NCI-H1417 (cell line): ENCODE measurements around the gene WNT5A.

Experiments
- DNase-seq, 3 experiments: peaks; one replicate each; lab custom pipeline; 2025; lab: John Stamatoyannopoulos, UW

WNT5A gene

GRCh38 chr3:55481744-55482495 lies 5.2 kb downstream of the WNT5A start:
- DNase-seq = no peak

GRCh38 chr3:55480911-55481743 lies 6.0 kb downstream of the WNT5A start:
- peak in 1 of 3 experiments; percentile 13 for DNase-seq

- DNase-seq = no peak
Measured at GRCh38 chr3:55477306-55478303, 9.5 kb downstream of the WNT5A start.

GRCh38 chr3:55476515-55476914 lies 10.6 kb downstream of the WNT5A start:
- no peak for DNase-seq

GRCh38 chr3:55474213-55474632 lies 12.9 kb downstream of the WNT5A start:
- no peak for DNase-seq

- no peak for DNase-seq
Measured at GRCh38 chr3:55473788-55474187, 13.3 kb downstream of the WNT5A start.

- DNase-seq = no peak
Measured at GRCh38 chr3:55471522-55472280, 15.4 kb downstream of the WNT5A start.

GRCh38 chr3:55471084-55471483 lies 16.0 kb downstream of the WNT5A start:
- DNase-seq = no peak

GRCh38 chr3:55469957-55470526 lies 17.1 kb downstream of the WNT5A start:
- DNase-seq = no peak

GRCh38 chr3:55468251-55468650 lies 18.9 kb downstream of the WNT5A start:
- DNase-seq = no peak

GRCh38 chr3:55467099-55467498 lies 20.0 kb downstream of the WNT5A start:
- no peak for DNase-seq

- DNase-seq = no peak
Measured at GRCh38 chr3:55466526-55466925, 20.6 kb downstream of the WNT5A start.

GRCh38 chr3:55461896-55462295 lies 25.2 kb downstream of the WNT5A start:
- no peak for DNase-seq

- no peak for DNase-seq
Measured at GRCh38 chr3:55459838-55460237, 27.3 kb downstream of the WNT5A start.

- DNase-seq = no peak
Measured at GRCh38 chr3:55458181-55458790, 28.8 kb downstream of the WNT5A start.

- no peak for DNase-seq
Measured at GRCh38 chr3:55455915-55456314, 31.2 kb downstream of the WNT5A start.

- no peak for DNase-seq
Measured at GRCh38 chr3:55454611-55455010, 32.5 kb downstream of the WNT5A start.

GRCh38 chr3:55453886-55454496 lies 33.1 kb downstream of the WNT5A start:
- DNase-seq = peak in 1 of 3 experiments; percentile 37

GRCh38 chr3:55452886-55453285 lies 34.2 kb downstream of the WNT5A start:
- DNase-seq = no peak

- DNase-seq = no peak
Measured at GRCh38 chr3:55449527-55449926, 37.6 kb downstream of the WNT5A start.
